K562 (cell line): ENCODE measurements around the gene CLEC4E. TPM values are rescaled to one million over a fixed set of nuclear protein-coding genes. Genes with fewer than 3 reads are reported as not detected.

ENCODE experiments used
- ATAC-seq: fragments of 200-7000 bp; cut with Tn5 transposase; 3 replicates; pipeline ENCODE4 v1.9.1; 2020; ENCODE audit warnings: moderate library complexity
- BruUV-seq: library from RNA; stranded (reverse); fragments of 400-500 nt; replicated peaks from 2 replicates; lab custom pipeline; 2021; lab: Mats Ljungman, UMichigan
- CTCF ChIA-PET: fragments of 300-600 bp; formaldehyde crosslinking; extraction: SDS; loops from one replicate; lab custom pipeline; 2021; ENCODE audit warnings: low intra/inter-chr PET ratio; lab: Yijun Ruan, JAX
- POLR2A ChIA-PET: fragments of 300-600, 350-650 bp; sonication (Branson Sonifier 250); formaldehyde crosslinking; extraction: SDS; loops from one replicate; lab custom pipeline; 2021; ENCODE audit warnings: antibody characterized with exemption, inconsistent platforms; lab: Yijun Ruan, JAX
- DNase-seq, 4 experiments: peaks; one replicate each; pipeline versions ENCODE4 v3.0.0 to v3.0.0-alpha.2; 2011 to 2018; ENCODE audit warnings: low spot score in 3 of 4, mixed read lengths in 3 of 4; ENCODE audit errors: extremely low read depth in 1 of 4
- FAIRE-seq: peaks from 2 replicates; lab custom pipeline; 2011; peaks lifted over from hg19 to GRCh38; lab: Jason Lieb, UNC
- H2AFZ ChIP-seq: 2 replicates; pipeline ENCODE4 v1.6.0; 2011; ENCODE audit warnings: low read depth, low read length, control low read depth, inconsistent platforms
- H3K27ac ChIP-seq: fragments of 200-600 bp; 3 replicates; pipeline ENCODE4 v1.8.0; 2011; ENCODE audit warnings: low read depth, mild to moderate bottlenecking, control low read depth, inconsistent platforms, low read length, moderate library complexity, mixed read lengths; ENCODE audit errors: extremely low read depth
- H3K27me3 ChIP-seq, 2 experiments: fragments of 300-600 bp in 1 of 2; 2 replicates in 1 of 2; 3 replicates in 1 of 2; pipeline versions ENCODE4 v1.6.0 to v1.8.0; 2011; ENCODE audit warnings: inconsistent platforms in 2 of 2, low read length in 2 of 2, mild to moderate bottlenecking in 1 of 2, mixed read lengths in 1 of 2, moderate library complexity in 1 of 2; ENCODE audit not compliant: control insufficient read depth in 2 of 2, insufficient read depth in 2 of 2
- H3K36me3 ChIP-seq: fragments of 300-600 bp; 3 replicates; pipeline ENCODE4 v1.8.0; 2011; ENCODE audit warnings: mild to moderate bottlenecking, low read length, inconsistent platforms; ENCODE audit not compliant: control insufficient read depth, insufficient read depth
- H3K4me1 ChIP-seq, 2 experiments: fragments of 200-600 bp in 1 of 2; replicated peaks in 1 of 2; 2 replicates in 1 of 2; 3 replicates in 1 of 2; pipeline versions ENCODE4 v1.5.1 to v1.8.0; 2011; ENCODE audit warnings: inconsistent platforms in 2 of 2, low read length in 2 of 2, mild to moderate bottlenecking in 1 of 2, mixed read lengths in 1 of 2, moderate library complexity in 1 of 2; ENCODE audit not compliant: control insufficient read depth in 2 of 2, insufficient read depth in 2 of 2
- H3K4me2 ChIP-seq: 2 replicates; pipeline ENCODE4 v1.6.1; 2011; ENCODE audit warnings: low read length, control low read depth, inconsistent platforms, mixed read lengths; ENCODE audit not compliant: insufficient read depth
- H3K4me3 ChIP-seq: fragments of 200-600 bp; sonication (generic), shearing (Covaris generic); 2 replicates; pipeline ENCODE4 v1.5.1; 2016; ENCODE audit warnings: control low read depth, inconsistent platforms
- H3K79me2 ChIP-seq: fragments of 200-600 bp; 3 replicates; pipeline ENCODE4 v1.8.0; 2011; ENCODE audit warnings: low read length, inconsistent platforms; ENCODE audit not compliant: control insufficient read depth, insufficient read depth
- H3K9ac ChIP-seq, 2 experiments: 2 replicates each; pipeline versions ENCODE4 v1.6.0 to v1.6.1; 2011; ENCODE audit warnings: low read depth in 2 of 2, low read length in 2 of 2, control low read depth in 1 of 2, inconsistent platforms in 1 of 2, mild to moderate bottlenecking in 1 of 2, mixed read lengths in 1 of 2; ENCODE audit not compliant: insufficient read depth in 1 of 2
- H3K9me1 ChIP-seq: one replicate; pipeline ENCODE4 v1.6.0; 2011; ENCODE audit warnings: inconsistent platforms, mild to moderate bottlenecking, low read length, moderate library complexity; ENCODE audit not compliant: control insufficient read depth, insufficient read depth
- H3K9me3 ChIP-seq: replicated peaks from 2 replicates; pipeline ENCODE4 v1.5.1; 2011; ENCODE audit warnings: low read depth, low read length, inconsistent platforms; ENCODE audit not compliant: control insufficient read depth, insufficient read depth
- H4K20me1 ChIP-seq: replicated peaks from 2 replicates; pipeline ENCODE4 v1.6.1; 2011; ENCODE audit warnings: low read length, inconsistent platforms, mixed read lengths; ENCODE audit not compliant: control insufficient read depth, insufficient read depth
- CBFB ChIP-seq: sonication (generic); formaldehyde crosslinking; IDR thresholded peaks from 2 replicates; pipeline ENCODE4 v1.4.0; 2020; ENCODE audit warnings: mild to moderate bottlenecking, missing genetic modification reagents
- CEBPB ChIP-seq: fragments of 450-650 bp; IDR thresholded peaks from 2 replicates; pipeline ENCODE4 v1.6.1; 2016; ENCODE audit warnings: missing genetic modification characterization, missing compliant biosample characterization
- FOSL1 ChIP-seq: fragments of 200-800 bp; sonication (Bioruptor generic); conservative IDR thresholded peaks from 2 replicates; pipeline ENCODE4 v1.6.1; 2016; ENCODE audit warnings: missing genetic modification characterization, missing compliant biosample characterization
- MEF2D ChIP-seq: conservative IDR thresholded peaks from 2 replicates; pipeline ENCODE4 v1.6.1; 2016; ENCODE audit warnings: low read depth, missing genetic modification characterization, missing compliant biosample characterization
- NCOA6 ChIP-seq: fragments of 450-650 bp; IDR thresholded peaks from 2 replicates; pipeline ENCODE4 v1.6.1; 2017; ENCODE audit warnings: mild to moderate bottlenecking
- SMC3 ChIP-seq: conservative IDR thresholded peaks from 2 replicates; pipeline ENCODE4 v1.6.1; 2011; ENCODE audit warnings: low read depth, low read length, improper control_type of control experiment; ENCODE audit not compliant: insufficient read depth
- ZNF699 ChIP-seq: fragments of 250-450 bp; sonication (Bioruptor Pico); IDR thresholded peaks from 2 replicates; pipeline ENCODE4 v1.8.0; 2021; ENCODE audit warnings: mild to moderate bottlenecking, moderate library complexity; ENCODE audit not compliant: insufficient replicate concordance
- ZNF76 ChIP-seq: fragments of 250-450 bp; sonication (Bioruptor Pico); IDR thresholded peaks from 2 replicates; pipeline ENCODE4 v1.4.0; 2020; ENCODE audit warnings: mild to moderate bottlenecking, moderate library complexity, borderline replicate concordance
- WGBS: fragments of 100-300 bp; shearing (Covaris generic); methylation state at CpG from one replicate; pipeline ENCODE4 v1.1.6; 2016; ENCODE audit warnings: low coverage, mixed read lengths; ENCODE audit not compliant: insufficient coverage; ENCODE audit errors: missing lambda C conversion rate; 5-methylcytosine and 5-hydroxymethylcytosine counted together
- in situ Hi-C: fragments of 300-500 bp; cut with MboI; formaldehyde crosslinking; loops from 4 replicates; pipeline ENCODE4 v1.15.0; 2018; ENCODE audit warnings: inconsistent platforms, mixed read lengths
- intact Hi-C: fragments of 100-400 bp; cut with micrococcal nuclease; formaldehyde crosslinking; loops from 2 replicates; pipeline ENCODE4 v1.14.2; 2022
- polyA plus RNA-seq, 8 experiments: library from polyadenylated mRNA; depleted of rRNA in 4 of 8; stranded (reverse) in 5 of 8; unstranded in 3 of 8; fragments of >200 nt; fragmentation: Nextera tagmentation in 2 of 8; fragmentation: Illumina TruSeq in 1 of 8; extraction: Ambion mirVana in 2 of 8; extraction: Trizol in 1 of 8; gene quantifications; 2 replicates each; pipeline versions ENCODE4 v1.2.1 to v1.2.3, GENCODE V29; 2011 to 2014; ENCODE audit warnings: inconsistent platforms in 1 of 8, missing spikeins in 1 of 8
- total RNA-seq, 7 experiments: library from RNA; depleted of rRNA in 6 of 7; stranded (reverse); fragments of >200 nt in 6 of 7; fragmentation: Illumina TruSeq in 2 of 7; extraction: Trizol in 2 of 7; gene quantifications; 2 replicates each; pipeline versions ENCODE4 v1.2.1 to v1.2.3, GENCODE V29; 2011 to 2021; ENCODE audit warnings: low replicate concordance in 1 of 7
- TF ChIP-seq, protein P1 (sequence below): sonication (generic); formaldehyde crosslinking; IDR thresholded peaks from 2 replicates; pipeline ENCODE4 v1.8.1; 2023; ENCODE audit warnings: mild to moderate bottlenecking, missing genetic modification reagents
- TF ChIP-seq, protein P2 (sequence below), 3 experiments: IDR thresholded peaks in 2 of 3; conservative IDR thresholded peaks in 1 of 3; 2 replicates each; pipeline ENCODE4 v1.5.1; 2011 to 2012; ENCODE audit warnings: low read length in 3 of 3, mild to moderate bottlenecking in 3 of 3, control low read depth in 2 of 3, improper control_type of control experiment in 1 of 3, inconsistent platforms in 1 of 3, low read depth in 1 of 3, mixed read lengths in 1 of 3, moderate library complexity in 1 of 3; ENCODE audit not compliant: insufficient read depth in 2 of 3

CLEC4E gene
- total and polyA plus RNA-seq, 9 of the 15 experiments (the other 6 are each of a cell fraction or from before 2014, with no cell fraction given): not detected

GRCh38 chr12:8546591-8546990 lies 5.9 kb upstream of the CLEC4E start:
- in situ Hi-C loops: no loop called here
- Histone ChIP-seq H2AFZ (no peak overlapping the region), H3K9me1 (no peaks in the 10 kb centered on the region), H3K27ac (no peak overlapping the region), H3K27me3 (no peaks in the 10 kb centered on the region), H3K4me3 (no peak overlapping the region), H3K4me1 (no peaks in the 10 kb centered on the region), H3K9ac (no peak overlapping the region), H3K36me3 (no peaks in the 10 kb centered on the region), H3K4me2 (no peak overlapping the region), H3K9me3 (no peaks in the 10 kb centered on the region), H4K20me1 (no peaks in the 10 kb centered on the region), H3K79me2 (no peaks in the 10 kb centered on the region)
- WGBS: 0% methylated on average over 3 of the region's 3 CpGs
- FAIRE-seq (no peak), DNase-seq (no peak), ATAC-seq (no peak)
- no TSS peak for BruUV-seq
- CTCF ChIA-PET: no interaction called here
- POLR2A ChIA-PET: interaction anchor here (0.6 kb wide), 1 partner anchor 537 kb away, joined by 3 read pairs; no protein-coding TSS in a partner anchor
- intact Hi-C loops: no loop called here
- TF ChIP-seq NCOA6 (no peak), CEBPB (no peak), FOSL1 (no peak), MEF2D (tag) (no peak), ZNF76 (no peak), ZNF699 (CRISPR knock-in tag) (no peak)

GRCh38 chr12:8544295-8544694 lies 3.6 kb upstream of the CLEC4E start:
- no peak overlapping the region for H3K4me3 ChIP-seq
- intact Hi-C loops: loop anchor here (2.0 to 5.0 kb wide), 3 partner anchors 63 to 513 kb away; partner anchors contain the start of gene A2ML1
- 0% methylated on average over 3 of the region's 3 CpGs for WGBS
- H3K27me3 ChIP-seq: no peaks in the 10 kb centered on the region
- no peaks in the 10 kb centered on the region for H3K36me3 ChIP-seq
- no peaks in the 10 kb centered on the region for H3K9me3 ChIP-seq
- BruUV-seq: no TSS peak
- no peak overlapping the region for H3K27ac ChIP-seq
- H3K9ac ChIP-seq: no peak overlapping the region
- in situ Hi-C loops: no loop called here
- FAIRE-seq (peak; percentile 58), DNase-seq (peak; percentile 44 to 62 (median 48)), ATAC-seq (peak; percentile 75)
- H3K9me1 ChIP-seq: no peaks in the 10 kb centered on the region
- ChIA-PET CTCF (interaction anchor here (1.0 to 2.4 kb wide), 4 partner anchors 20 to 506 kb away, joined by 3 to 14 read pairs (median 4); no protein-coding TSS in a partner anchor), POLR2A (interaction anchor here (0.6 to 0.9 kb wide), 3 partner anchors 9 to 65 kb away, joined by 3 read pairs; no protein-coding TSS in a partner anchor)
- no peaks in the 10 kb centered on the region; a peak in 1 of 5 replicates for H3K4me1 ChIP-seq
- no peak overlapping the region for H2AFZ ChIP-seq
- no peak overlapping the region for H3K4me2 ChIP-seq
- H3K79me2 ChIP-seq: no peaks in the 10 kb centered on the region
- no peaks in the 10 kb centered on the region for H4K20me1 ChIP-seq
- TF ChIP-seq, protein P1, sequence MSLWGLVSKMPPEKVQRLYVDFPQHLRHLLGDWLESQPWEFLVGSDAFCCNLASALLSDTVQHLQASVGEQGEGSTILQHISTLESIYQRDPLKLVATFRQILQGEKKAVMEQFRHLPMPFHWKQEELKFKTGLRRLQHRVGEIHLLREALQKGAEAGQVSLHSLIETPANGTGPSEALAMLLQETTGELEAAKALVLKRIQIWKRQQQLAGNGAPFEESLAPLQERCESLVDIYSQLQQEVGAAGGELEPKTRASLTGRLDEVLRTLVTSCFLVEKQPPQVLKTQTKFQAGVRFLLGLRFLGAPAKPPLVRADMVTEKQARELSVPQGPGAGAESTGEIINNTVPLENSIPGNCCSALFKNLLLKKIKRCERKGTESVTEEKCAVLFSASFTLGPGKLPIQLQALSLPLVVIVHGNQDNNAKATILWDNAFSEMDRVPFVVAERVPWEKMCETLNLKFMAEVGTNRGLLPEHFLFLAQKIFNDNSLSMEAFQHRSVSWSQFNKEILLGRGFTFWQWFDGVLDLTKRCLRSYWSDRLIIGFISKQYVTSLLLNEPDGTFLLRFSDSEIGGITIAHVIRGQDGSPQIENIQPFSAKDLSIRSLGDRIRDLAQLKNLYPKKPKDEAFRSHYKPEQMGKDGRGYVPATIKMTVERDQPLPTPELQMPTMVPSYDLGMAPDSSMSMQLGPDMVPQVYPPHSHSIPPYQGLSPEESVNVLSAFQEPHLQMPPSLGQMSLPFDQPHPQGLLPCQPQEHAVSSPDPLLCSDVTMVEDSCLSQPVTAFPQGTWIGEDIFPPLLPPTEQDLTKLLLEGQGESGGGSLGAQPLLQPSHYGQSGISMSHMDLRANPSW: no peak
- TF ChIP-seq, protein P2, sequence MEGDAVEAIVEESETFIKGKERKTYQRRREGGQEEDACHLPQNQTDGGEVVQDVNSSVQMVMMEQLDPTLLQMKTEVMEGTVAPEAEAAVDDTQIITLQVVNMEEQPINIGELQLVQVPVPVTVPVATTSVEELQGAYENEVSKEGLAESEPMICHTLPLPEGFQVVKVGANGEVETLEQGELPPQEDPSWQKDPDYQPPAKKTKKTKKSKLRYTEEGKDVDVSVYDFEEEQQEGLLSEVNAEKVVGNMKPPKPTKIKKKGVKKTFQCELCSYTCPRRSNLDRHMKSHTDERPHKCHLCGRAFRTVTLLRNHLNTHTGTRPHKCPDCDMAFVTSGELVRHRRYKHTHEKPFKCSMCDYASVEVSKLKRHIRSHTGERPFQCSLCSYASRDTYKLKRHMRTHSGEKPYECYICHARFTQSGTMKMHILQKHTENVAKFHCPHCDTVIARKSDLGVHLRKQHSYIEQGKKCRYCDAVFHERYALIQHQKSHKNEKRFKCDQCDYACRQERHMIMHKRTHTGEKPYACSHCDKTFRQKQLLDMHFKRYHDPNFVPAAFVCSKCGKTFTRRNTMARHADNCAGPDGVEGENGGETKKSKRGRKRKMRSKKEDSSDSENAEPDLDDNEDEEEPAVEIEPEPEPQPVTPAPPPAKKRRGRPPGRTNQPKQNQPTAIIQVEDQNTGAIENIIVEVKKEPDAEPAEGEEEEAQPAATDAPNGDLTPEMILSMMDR (IDR thresholded peaks at IDR 0.05 in 2 of 3, conservative IDR thresholded peaks at IDR 0.05 in 1 of 3; ENCODE audit: insufficient read depth in 2 of 3, low read depth in 1 of 3, low read length in 3 of 3): peak; percentile 67 to 79 (median 71)
- TF ChIP-seq SMC3 (0 out of 2 replicates have a peak, but pooled peaks have one; percentile 16), CBFB (CRISPR knock-in tag) (no peak)
